ENCODE data around the gene SLC41A3.

The SLC41A3 gene

DNA sequence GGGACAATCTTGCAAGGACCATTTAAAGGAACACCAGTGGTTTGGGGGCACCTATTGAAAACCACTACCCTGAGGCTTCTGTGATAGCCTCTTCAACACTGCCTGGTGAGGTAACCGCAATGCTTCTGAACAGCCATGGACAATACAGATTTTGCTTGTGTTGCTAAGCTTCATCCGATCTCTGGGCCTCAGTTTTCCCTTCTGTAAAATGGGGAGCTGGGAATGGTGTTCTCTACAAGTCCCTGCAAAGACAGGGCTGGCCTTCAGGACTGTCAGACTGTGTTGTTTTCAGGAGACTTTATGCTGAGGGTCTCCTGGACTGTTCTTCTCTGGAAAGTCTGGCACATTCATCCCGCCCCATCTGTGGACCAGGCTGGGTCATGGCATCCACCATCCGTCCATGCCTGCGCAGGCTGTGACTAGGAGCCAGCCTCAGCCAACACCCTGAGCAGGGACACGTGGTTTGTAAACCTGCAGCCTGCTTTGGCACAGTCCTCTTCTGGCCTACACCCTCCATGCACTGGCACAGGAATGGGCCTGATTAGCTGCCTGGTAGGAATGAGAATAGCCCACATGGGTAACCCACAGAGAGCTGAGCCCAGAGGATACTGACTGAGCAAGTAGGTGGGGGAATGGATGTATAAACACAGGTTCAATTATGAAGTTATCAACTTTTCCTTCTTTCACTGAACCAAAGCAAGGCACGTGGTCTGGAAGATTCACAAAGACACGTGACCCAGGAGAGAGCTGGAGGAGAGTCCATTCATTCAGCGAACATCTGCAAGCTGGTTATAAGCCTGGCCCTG is 59.7 kb downstream of the SLC41A3 start:
- TF ChIP-seq, protein P1, sequence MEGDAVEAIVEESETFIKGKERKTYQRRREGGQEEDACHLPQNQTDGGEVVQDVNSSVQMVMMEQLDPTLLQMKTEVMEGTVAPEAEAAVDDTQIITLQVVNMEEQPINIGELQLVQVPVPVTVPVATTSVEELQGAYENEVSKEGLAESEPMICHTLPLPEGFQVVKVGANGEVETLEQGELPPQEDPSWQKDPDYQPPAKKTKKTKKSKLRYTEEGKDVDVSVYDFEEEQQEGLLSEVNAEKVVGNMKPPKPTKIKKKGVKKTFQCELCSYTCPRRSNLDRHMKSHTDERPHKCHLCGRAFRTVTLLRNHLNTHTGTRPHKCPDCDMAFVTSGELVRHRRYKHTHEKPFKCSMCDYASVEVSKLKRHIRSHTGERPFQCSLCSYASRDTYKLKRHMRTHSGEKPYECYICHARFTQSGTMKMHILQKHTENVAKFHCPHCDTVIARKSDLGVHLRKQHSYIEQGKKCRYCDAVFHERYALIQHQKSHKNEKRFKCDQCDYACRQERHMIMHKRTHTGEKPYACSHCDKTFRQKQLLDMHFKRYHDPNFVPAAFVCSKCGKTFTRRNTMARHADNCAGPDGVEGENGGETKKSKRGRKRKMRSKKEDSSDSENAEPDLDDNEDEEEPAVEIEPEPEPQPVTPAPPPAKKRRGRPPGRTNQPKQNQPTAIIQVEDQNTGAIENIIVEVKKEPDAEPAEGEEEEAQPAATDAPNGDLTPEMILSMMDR (IDR thresholded peaks at IDR 0.05) = no peak

DNA sequence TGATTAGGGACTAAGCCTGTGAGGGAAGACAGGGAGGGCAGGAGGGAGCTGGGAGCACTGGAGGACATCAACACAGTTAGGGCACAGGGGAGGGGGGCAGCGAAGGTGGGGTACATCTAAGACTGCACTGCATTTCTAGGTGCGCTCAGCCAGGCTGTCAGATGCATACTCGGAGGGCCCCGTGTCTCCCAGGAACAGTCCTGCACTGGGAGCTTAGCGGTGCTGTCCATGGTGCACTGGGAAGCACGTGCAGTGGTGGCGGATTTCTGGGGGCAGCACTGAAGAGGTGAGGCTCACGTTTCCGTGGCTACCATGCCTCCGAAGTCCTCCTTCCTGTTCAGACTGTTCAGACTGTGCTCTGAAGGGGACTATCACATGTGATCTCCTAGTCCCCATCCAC is 60.5 kb downstream of the SLC41A3 start:
- TF ChIP-seq, protein P1 (IDR thresholded peaks at IDR 0.05) = no peak

DNA sequence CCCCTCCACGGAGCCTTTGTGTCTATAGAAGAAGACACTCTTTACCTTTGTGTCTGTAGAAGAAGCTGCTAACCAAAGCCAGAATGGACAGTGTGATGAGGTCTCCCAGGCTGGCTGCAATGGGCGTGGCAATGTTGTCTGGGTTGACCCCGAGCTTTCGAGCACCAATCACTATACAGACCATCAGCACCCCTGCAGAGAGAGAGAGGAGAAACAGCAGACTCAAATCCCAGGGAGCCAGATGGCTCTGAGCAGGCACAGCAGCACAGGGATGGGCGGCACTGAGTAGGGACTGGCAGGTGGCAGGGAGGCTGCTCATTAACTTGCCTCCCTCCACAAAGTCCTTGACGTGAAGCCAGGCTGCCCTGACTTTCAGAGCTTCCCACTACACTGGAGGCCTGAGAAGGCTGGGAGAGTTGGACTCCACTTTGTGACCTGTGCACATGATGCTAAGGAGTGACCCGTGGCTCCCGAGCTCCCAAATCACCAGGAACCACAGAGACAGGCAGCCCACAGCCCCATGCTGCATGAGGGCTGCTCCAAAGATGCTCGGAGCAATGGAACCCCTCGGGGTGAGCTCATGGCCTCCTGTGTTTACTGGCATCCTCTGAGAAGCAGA is 61.1 kb downstream of the SLC41A3 start:
- TF ChIP-seq, protein P1 (IDR thresholded peaks at IDR 0.05) = no peak

DNA sequence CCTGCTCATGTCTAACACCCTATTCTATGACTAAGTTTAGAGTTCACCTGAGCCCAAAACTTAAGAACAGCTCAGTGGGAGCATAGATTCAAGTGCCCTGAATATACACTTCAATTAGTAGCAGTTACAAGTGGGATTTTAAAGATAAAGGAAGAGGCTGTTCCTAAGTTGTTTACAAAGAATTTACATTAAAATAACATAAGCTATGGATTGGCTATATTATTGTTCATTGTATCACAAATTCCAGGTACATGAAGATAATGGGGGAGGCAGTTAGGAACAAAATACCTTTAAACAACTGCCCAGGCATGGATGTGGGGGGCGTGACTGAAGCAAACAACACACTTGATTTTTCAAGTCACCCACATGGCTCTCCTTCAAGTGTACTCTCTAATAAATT is 62.2 kb downstream of the SLC41A3 start:
- TF ChIP-seq, protein P1 (IDR thresholded peaks at IDR 0.05) = no peak

DNA sequence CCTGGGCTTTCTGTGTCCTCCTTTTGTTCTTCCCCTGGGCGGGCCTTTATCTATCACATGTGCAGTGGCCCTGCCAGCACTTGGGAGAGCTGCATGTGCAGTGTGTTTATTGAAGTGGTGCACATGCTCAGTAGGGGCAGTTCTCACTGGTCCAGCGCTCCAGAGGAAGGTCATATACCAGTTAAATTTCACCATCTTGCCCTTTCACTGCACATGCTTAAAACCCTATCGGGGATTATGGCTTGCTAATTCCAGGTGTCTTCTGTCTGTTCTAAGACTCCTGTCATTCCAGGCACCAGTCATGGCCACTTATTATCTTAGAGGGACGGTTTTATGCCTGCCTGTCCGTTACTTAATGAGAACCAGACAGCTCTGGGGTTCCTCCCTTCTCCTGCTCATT is 62.7 kb downstream of the SLC41A3 start:
- TF ChIP-seq, protein P1 (IDR thresholded peaks at IDR 0.05) = no peak

DNA sequence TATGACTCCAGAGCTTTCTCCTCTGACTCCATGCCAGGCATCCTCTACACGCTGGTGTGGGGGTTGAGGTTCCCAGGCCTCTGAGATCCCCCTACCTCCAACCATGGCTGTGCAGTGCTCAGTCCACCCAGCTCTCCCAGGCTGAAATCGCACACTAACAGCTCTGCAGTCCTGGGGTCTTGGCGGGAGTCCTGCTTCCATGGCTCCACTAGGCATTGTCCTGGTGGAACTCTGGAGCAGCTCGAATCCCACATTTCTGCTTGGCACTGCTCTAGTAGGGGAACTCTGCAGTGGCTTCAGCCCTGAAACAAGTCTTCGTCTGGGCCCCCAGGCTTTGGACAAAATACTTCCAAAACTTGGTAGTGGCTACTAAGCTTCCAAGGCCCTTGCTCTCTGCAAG is 64.2 kb downstream of the SLC41A3 start:
- TF ChIP-seq, protein P1 (IDR thresholded peaks at IDR 0.05) = no peak

DNA sequence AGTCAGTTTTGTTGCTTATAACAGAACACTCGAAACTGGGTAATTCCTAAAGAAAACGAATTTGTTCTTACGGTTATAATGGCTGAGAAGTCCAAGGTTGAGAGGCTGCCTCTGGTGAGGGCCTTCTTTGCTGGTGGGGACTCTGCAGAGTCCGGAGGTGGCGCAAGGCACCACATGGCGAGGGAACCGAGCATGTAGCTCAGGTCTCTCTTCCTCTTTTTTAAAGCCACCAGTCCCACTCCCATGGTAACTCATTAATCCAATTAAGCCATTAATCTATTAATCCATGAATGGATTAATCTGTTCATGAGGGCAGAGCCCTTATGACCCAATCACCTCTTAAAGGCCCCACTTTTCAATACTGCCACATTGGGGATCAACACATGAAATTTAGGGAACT is 64.9 kb downstream of the SLC41A3 start:
- TF ChIP-seq, protein P1 (IDR thresholded peaks at IDR 0.05) = no peak

All from LNCAP (cell line).